H1 (cell line): ENCODE data around the gene SPATA13. TPM values are rescaled to one million over a fixed set of nuclear protein-coding genes. Genes with fewer than 3 reads are reported as not detected.

Experiments
- CTCF ChIA-PET: fragments of 300-600 bp; sonication (Branson Sonifier 250); formaldehyde crosslinking; loops from one replicate; lab custom pipeline; 2021; ENCODE audit not compliant: partially characterized antibody; lab: Charles Lee
- POLR2A ChIA-PET: fragments of 300-600 bp; sonication (Branson Sonifier 250); formaldehyde crosslinking; loops from one replicate; lab custom pipeline; 2021; ENCODE audit warnings: inconsistent platforms; ENCODE audit not compliant: partially characterized antibody; lab: Charles Lee
- DNase-seq, 2 experiments: peaks; one replicate each; pipeline versions ENCODE4 v3.0.0 to v3.0.0-alpha.2; 2010 to 2022; ENCODE audit warnings: low spot score in 2 of 2, low read depth in 1 of 2, mixed read lengths in 1 of 2
- FAIRE-seq: peaks from 2 replicates; lab custom pipeline; 2011; peaks lifted over from hg19 to GRCh38; lab: Jason Lieb, UNC
- H2AFZ ChIP-seq: 2 replicates; pipeline ENCODE4 v1.8.1; 2012; ENCODE audit warnings: low read length, inconsistent platforms
- H2AK5ac ChIP-seq: 2 replicates; pipeline ENCODE4 v1.6.1; 2013; ENCODE audit warnings: low read depth, low read length
- H2BK120ac ChIP-seq: replicated peaks from 2 replicates; pipeline ENCODE3; 2013; ENCODE audit warnings: low read depth, low read length, inconsistent platforms
- H2BK12ac ChIP-seq: 2 replicates; pipeline ENCODE4 v1.6.1; 2013; ENCODE audit warnings: low read depth, low read length
- H2BK15ac ChIP-seq: 2 replicates; pipeline ENCODE4 v1.6.1; 2013; ENCODE audit warnings: low read length
- H2BK20ac ChIP-seq: 2 replicates; pipeline ENCODE4 v1.6.1; 2013; ENCODE audit warnings: low read length
- H2BK5ac ChIP-seq: 2 replicates; pipeline ENCODE4 v1.6.1; 2013; ENCODE audit warnings: low read depth, low read length
- H3K14ac ChIP-seq: 2 replicates; pipeline ENCODE4 v1.6.1; 2013; ENCODE audit warnings: inconsistent platforms; ENCODE audit not compliant: insufficient read length
- H3K18ac ChIP-seq: 2 replicates; pipeline ENCODE4 v1.6.1; 2013; ENCODE audit warnings: low read length; ENCODE audit errors: extremely low read depth
- H3K23ac ChIP-seq: 2 replicates; pipeline ENCODE4 v1.6.1; 2013; ENCODE audit warnings: inconsistent platforms; ENCODE audit not compliant: insufficient read length
- H3K23me2 ChIP-seq: 2 replicates; pipeline ENCODE4 v1.6.1; 2013; ENCODE audit warnings: low read depth, low read length
- H3K27ac ChIP-seq: 2 replicates; pipeline ENCODE4 v1.6.1; 2011; ENCODE audit warnings: low read depth, low read length, inconsistent platforms
- H3K27me3 ChIP-seq, 4 experiments: replicated peaks in 1 of 4; 1 replicate in 1 of 4; 2 replicates in 3 of 4; pipeline versions ENCODE4 v1.6.1 to v1.8.1; 2011 to 2013; ENCODE audit warnings: low read length in 3 of 4, mild to moderate bottlenecking in 3 of 4, inconsistent platforms in 2 of 4, mixed read lengths in 2 of 4, moderate library complexity in 1 of 4; ENCODE audit not compliant: control insufficient read depth in 3 of 4, insufficient read depth in 3 of 4; ENCODE audit errors: extremely low read depth in 1 of 4
- H3K36me3 ChIP-seq, 4 experiments: 2 replicates each; pipeline versions ENCODE4 v1.6.1 to v1.8.1; 2011 to 2013; ENCODE audit warnings: mild to moderate bottlenecking in 4 of 4, low read length in 3 of 4, moderate library complexity in 2 of 4, control low read depth in 1 of 4, inconsistent platforms in 1 of 4; ENCODE audit not compliant: insufficient read depth in 4 of 4, control insufficient read depth in 2 of 4
- H3K4ac ChIP-seq: replicated peaks from 2 replicates; pipeline ENCODE3; 2013; ENCODE audit warnings: low read length, low read depth, mixed read lengths, inconsistent platforms; ENCODE audit not compliant: insufficient read length
- H3K4me1 ChIP-seq, 4 experiments: replicated peaks in 1 of 4; 1 replicate in 1 of 4; 2 replicates in 3 of 4; pipeline versions ENCODE4 v1.6.1 to v1.8.1; 2011 to 2013; ENCODE audit warnings: low read length in 3 of 4, inconsistent platforms in 2 of 4, mixed read lengths in 1 of 4; ENCODE audit not compliant: insufficient read depth in 4 of 4, control insufficient read depth in 3 of 4
- H3K4me2 ChIP-seq, 2 experiments: 2 replicates each; pipeline versions ENCODE4 v1.6.1 to v1.8.1; 2011 to 2013; ENCODE audit warnings: low read depth in 2 of 2, low read length in 2 of 2, control low read depth in 1 of 2, inconsistent platforms in 1 of 2, mild to moderate bottlenecking in 1 of 2; ENCODE audit not compliant: insufficient read depth in 1 of 2
- H3K4me3 ChIP-seq, 4 experiments: fragments of 200-600, 300-600 bp in 1 of 4; sonication (generic), shearing (Covaris generic), sonication (Bioruptor Twin) in 1 of 4; 2 replicates each; pipeline versions ENCODE4 v1.5.1 to v1.8.1; 2011 to 2016; ENCODE audit warnings: low read length in 4 of 4, low read depth in 3 of 4, control low read depth in 2 of 4, inconsistent platforms in 2 of 4, mild to moderate bottlenecking in 2 of 4, mixed read lengths in 1 of 4, moderate library complexity in 1 of 4; ENCODE audit not compliant: insufficient read depth in 2 of 4; ENCODE audit errors: extremely low read depth in 1 of 4
- H3K56ac ChIP-seq: replicated peaks from 2 replicates; pipeline ENCODE3; 2013; ENCODE audit warnings: low read depth, mild to moderate bottlenecking, mixed read lengths, low read length, inconsistent platforms; ENCODE audit not compliant: insufficient read length
- H3K79me1 ChIP-seq: 2 replicates; pipeline ENCODE4 v1.6.1; 2013; ENCODE audit warnings: low read depth, low read length, control low read depth
- H3K79me2 ChIP-seq, 2 experiments: 2 replicates each; pipeline versions ENCODE4 v1.6.1 to v1.8.1; 2012 to 2013; ENCODE audit warnings: low read length in 2 of 2, mild to moderate bottlenecking in 2 of 2, inconsistent platforms in 1 of 2; ENCODE audit not compliant: insufficient read depth in 2 of 2, control insufficient read depth in 1 of 2
- H3K9ac ChIP-seq, 4 experiments: replicated peaks in 1 of 4; 1 replicate in 1 of 4; 2 replicates in 3 of 4; pipeline versions ENCODE4 v1.6.1 to v1.8.1; 2011 to 2013; ENCODE audit warnings: low read depth in 3 of 4, low read length in 3 of 4, control low read depth in 2 of 4, mild to moderate bottlenecking in 2 of 4, moderate library complexity in 2 of 4, inconsistent platforms in 1 of 4; ENCODE audit errors: extremely low read depth in 1 of 4
- H3K9me3 ChIP-seq, 2 experiments: 2 replicates each; pipeline versions ENCODE4 v1.6.1 to v1.8.1; 2012 to 2013; ENCODE audit warnings: mild to moderate bottlenecking in 2 of 2, moderate library complexity in 2 of 2, control low read depth in 1 of 2, inconsistent platforms in 1 of 2, low read depth in 1 of 2, low read length in 1 of 2, mixed read lengths in 1 of 2; ENCODE audit not compliant: insufficient read depth in 2 of 2
- H4K20me1 ChIP-seq, 2 experiments: replicated peaks in 1 of 2; 2 replicates each; pipeline versions ENCODE3 to v1.8.1; 2011 to 2013; ENCODE audit warnings: inconsistent platforms in 2 of 2, low read length in 2 of 2, mild to moderate bottlenecking in 1 of 2; ENCODE audit not compliant: insufficient read depth in 2 of 2, control insufficient read depth in 1 of 2
- H4K5ac ChIP-seq: 2 replicates; pipeline ENCODE4 v1.6.1; 2013; ENCODE audit warnings: low read length, low read depth, mixed read lengths, inconsistent platforms; ENCODE audit not compliant: insufficient read length
- H4K8ac ChIP-seq: 2 replicates; pipeline ENCODE4 v1.8.0; 2013; ENCODE audit warnings: mild to moderate bottlenecking, moderate library complexity, low read length, inconsistent platforms; ENCODE audit not compliant: insufficient read depth; ENCODE audit errors: extremely low read depth
- H4K91ac ChIP-seq: replicated peaks from 2 replicates; pipeline ENCODE3; 2013; ENCODE audit warnings: low read length, mixed read lengths, inconsistent platforms; ENCODE audit not compliant: insufficient read length
- BACH1 ChIP-seq: IDR thresholded peaks from 2 replicates; pipeline ENCODE4 v1.6.1; 2012; ENCODE audit warnings: low read length, improper control_type of control experiment
- CEBPB ChIP-seq: IDR thresholded peaks from 2 replicates; pipeline ENCODE4 v1.6.1; 2012; ENCODE audit warnings: low read depth, low read length
- RNF2 ChIP-seq: fragments of 200-900, 300-1000 bp; sonication (generic); IDR thresholded peaks from 2 replicates; pipeline ENCODE4 v1.7.1; 2016; ENCODE audit warnings: borderline replicate concordance, low read depth, mild to moderate bottlenecking, antibody characterized with exemption, low read length; ENCODE audit not compliant: poor library complexity, severe bottlenecking; ENCODE audit errors: missing control alignments
- ZNF274 ChIP-seq: IDR thresholded peaks from 2 replicates; pipeline ENCODE4 v1.7.0; 2012; ENCODE audit warnings: low read length, borderline replicate concordance; ENCODE audit errors: extremely low read depth
- WGBS, 2 experiments: shearing (Covaris generic) in 1 of 2; methylation state at CpG; one replicate each; pipeline versions ENCODE4 v1.1.6 to v1.1.7; 2013 to 2015; ENCODE audit warnings: low lambda C conversion rate in 2 of 2, mixed read lengths in 2 of 2, inconsistent platforms in 1 of 2, low coverage in 1 of 2, missing lambda C conversion rate in 1 of 2; ENCODE audit not compliant: insufficient replicate concordance in 2 of 2, insufficient coverage in 1 of 2, insufficient read length in 1 of 2; ENCODE audit errors: extremely low coverage in 1 of 2, missing lambda C conversion rate in 1 of 2; 5-methylcytosine and 5-hydroxymethylcytosine counted together
- polyA plus RNA-seq, 7 experiments: library from polyadenylated mRNA; depleted of rRNA in 3 of 7; stranded (reverse) in 5 of 7; unstranded in 2 of 7; fragments of >200 nt in 5 of 7; fragments of 200-250 nt in 2 of 7; gene quantifications; 1 replicate in 5 of 7; 2 replicates in 1 of 7; 4 replicates in 1 of 7; pipeline versions ENCODE4 v1.2.1 to v1.2.3, GENCODE V29; 2011 to 2013; ENCODE audit warnings: missing spikeins in 2 of 7, mixed read lengths in 2 of 7
- total RNA-seq: library from RNA; stranded (reverse); fragmentation: NEBNext Ultra II Directional; extraction: Animal tissue kit (Norgen Biotek cat#: 25700); gene quantifications from 2 replicates; pipeline ENCODE4 v1.2.1, GENCODE V29; 2021

Gene SPATA13
- total and polyA plus RNA-seq, 2 of the 8 experiments (the other 6 are each of a cell fraction or from before 2014, with no cell fraction given), result 12.6 to 30.9 TPM

GRCh38 chr13:24237356-24237755 is 76.8 kb downstream of the SPATA13 start:
- Histone ChIP-seq H3K4me1 (no peaks in the 10 kb centered on the region; a peak in 2 of 7 replicates), H2AFZ (no peak overlapping the region), H3K56ac (no peak overlapping the region), H3K79me2 (peaks cover 0 to 24% of the 10 kb centered on the region in 2 experiments; a peak in 2 of 4 replicates), H3K18ac (no peak overlapping the region), H4K5ac (no peak overlapping the region), H3K9ac (no peak overlapping the region), H3K4me2 (no peak overlapping the region), H3K9me3 (no peaks in the 10 kb centered on the region), H2BK5ac (no peak overlapping the region), H3K14ac (no peak overlapping the region), H2BK120ac (no peak overlapping the region), H3K27me3 (no peaks in the 10 kb centered on the region; a peak in 1 of 7 replicates), H4K8ac (no peak overlapping the region), H3K4me3 (no peak overlapping the region), H2AK5ac (no peak overlapping the region), H3K27ac (no peak overlapping the region), H3K36me3 (no peaks in the 10 kb centered on the region), H4K20me1 (peaks cover 0 to 1% of the 10 kb centered on the region in 2 experiments), H2BK20ac (no peak overlapping the region), H4K91ac (no peak overlapping the region), H3K4ac (no peak overlapping the region), H2BK12ac (no peak overlapping the region), H3K23me2 (no peaks in the 10 kb centered on the region), H3K79me1 (peaks cover 2% of the 10 kb centered on the region; the same call in 1 of the 2 replicates), H3K23ac (no peak overlapping the region), H2BK15ac (no peak overlapping the region)
- ChIA-PET CTCF (interaction anchor here (1.6 kb wide), 1 partner anchor 277 kb away, joined by 3 read pairs; no protein-coding TSS in a partner anchor), POLR2A (no interaction called here)
- no peak for FAIRE-seq
- WGBS, 2 experiments, result 85% methylated on average over 1 of the region's 1 CpG; no CpG with 5 or more reads in 1 of the 2 experiments
- TF ChIP-seq CEBPB (no peak), RNF2 (no peak), BACH1 (no peak), ZNF274 (no peak)
- DNase-seq, result no peak
